HG03039 (cell line): Measurements from ENCODE around the gene KIF4B.
"Not testable (repeated sequence)": the region's sequence is repeated elsewhere in the genome, so short reads cannot be mapped to it uniquely, and the experiment has no call there.

Experiments
- ATAC-seq: cut with Tn5 transposase; IDR thresholded peaks from one replicate; pipeline ENCODE4 v1.9.1; 2021; ENCODE audit warnings: mild to moderate bottlenecking, moderate library complexity; ENCODE audit not compliant: unreplicated experiment

KIF4B gene

DNA sequence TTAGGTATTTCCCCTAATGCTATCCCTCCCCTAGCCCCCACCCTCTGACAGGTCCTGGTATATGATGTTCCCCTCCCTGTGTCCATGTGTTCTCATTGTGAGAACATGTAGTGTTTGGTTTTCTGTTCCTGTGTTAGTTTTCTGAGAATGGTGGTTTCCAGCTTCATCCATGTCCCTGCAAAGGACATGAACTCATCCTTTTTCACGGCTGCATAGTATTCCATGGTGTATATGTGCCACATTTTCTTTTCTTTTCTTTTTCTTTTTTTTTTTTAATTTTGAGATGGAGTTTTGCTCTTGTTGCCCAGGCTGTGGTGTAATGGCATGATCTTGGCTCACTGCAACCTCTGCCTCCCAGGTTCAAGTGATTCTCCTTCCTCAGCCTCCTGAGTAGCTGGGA is 7.3 kb upstream of the KIF4B start:
- not testable (repeated sequence) for ATAC-seq

DNA sequence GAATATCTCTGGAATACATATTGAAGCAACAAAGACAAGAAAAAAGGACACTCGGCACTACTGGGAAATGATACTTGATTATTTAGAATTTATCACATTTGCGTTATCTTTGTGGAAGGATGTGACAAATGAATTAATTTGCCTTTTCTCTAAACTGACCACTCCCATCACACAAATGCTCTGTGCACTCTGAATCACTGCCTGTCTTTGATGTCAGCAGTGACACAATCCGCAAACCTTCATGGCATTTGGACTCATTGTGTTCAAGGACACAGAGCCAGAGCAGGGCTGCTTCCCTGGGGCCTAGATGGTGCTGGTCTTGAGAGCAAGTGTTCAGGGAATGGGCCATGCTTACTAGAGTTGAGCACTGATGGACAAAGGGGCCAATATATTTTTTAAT is 4.9 kb upstream of the KIF4B start:
- no peak for ATAC-seq

DNA sequence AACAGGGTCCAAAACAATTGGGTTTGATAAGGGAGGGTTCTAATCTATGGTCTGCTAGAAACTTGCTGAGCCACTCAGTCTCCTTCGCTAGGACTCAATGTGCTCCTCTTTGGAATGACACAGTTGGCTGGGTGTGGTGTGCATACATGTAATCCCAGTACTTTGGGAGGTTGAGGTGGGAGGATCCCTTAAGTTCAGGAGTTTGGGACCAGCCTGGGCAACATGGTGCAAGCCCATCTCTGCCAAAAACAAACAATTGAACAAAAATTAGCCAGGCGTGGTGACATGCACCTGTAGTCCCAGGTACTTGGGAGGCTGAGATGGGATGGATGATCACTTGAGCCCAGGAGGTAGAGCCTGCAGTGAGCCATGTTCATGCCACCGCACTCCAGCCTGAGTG is 2.7 kb upstream of the KIF4B start:
- no peak for ATAC-seq

DNA sequence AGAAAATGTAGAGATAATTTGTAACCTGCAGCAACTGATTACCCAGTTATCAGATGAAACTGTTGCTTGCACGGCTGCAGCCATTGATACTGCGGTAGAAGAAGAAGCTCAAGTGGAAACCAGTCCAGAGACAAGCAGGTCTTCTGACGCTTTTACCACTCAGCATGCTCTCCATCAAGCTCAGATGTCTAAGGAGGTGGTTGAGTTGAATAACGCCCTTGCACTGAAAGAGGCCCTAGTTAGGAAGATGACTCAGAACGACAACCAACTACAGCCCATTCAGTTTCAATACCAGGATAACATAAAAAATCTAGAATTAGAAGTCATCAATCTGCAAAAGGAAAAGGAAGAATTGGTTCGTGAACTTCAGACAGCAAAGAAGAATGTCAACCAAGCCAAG is 1.7 kb downstream of the KIF4B start:
- no peak for ATAC-seq

DNA sequence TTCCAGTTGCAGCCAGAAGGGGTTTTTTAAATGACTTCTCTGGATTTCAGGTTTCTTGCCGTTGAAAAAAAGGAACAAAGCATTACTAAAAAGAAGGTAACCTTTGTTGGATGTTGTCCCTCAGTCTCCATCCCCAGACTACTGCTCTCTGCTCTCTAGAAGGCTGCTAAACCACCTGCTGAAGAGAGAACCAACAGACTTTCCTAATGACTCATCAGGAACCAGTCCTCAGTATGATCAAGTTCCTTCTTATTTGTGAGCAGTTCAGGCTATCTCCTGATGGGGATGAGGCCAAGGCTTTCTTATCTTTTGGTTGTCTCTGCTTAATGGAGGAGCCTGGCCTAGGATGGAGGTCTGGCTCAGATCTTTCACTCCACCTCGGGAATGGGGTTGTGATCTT is 4.1 kb downstream of the KIF4B start:
- peak; percentile 99 for ATAC-seq

DNA sequence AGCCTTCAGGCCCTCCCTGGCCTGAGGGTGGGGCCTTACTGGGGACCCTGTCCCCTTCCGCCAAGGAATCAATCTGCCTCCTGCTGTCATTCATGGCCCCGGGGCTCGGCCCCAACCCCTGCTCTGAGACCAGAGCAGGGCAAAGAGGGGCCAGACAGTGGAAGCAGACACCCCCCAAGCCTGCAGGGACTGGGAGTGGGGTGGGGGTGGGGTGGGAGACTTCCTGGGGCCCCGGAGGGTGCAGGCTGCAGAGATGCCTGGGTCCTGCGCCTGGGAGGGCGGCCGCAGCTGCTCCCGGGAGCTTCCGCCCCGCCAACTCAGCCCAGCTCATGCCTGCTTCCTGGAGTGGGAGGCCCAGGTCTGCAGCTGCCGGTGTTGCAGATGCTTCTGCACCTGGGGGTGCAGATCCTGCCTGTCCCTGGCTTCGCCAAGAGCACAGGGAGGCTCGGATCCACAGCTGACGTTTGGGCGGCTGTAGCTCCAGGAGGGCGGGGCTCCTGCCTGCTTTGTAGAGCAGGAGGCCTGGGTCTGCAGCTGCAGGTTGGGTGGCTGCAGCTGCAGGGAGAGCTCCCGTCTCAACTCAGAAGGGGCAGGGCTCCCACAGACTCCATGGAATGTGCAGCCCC is 6.2 kb downstream of the KIF4B start:
- ATAC-seq = no peak

DNA sequence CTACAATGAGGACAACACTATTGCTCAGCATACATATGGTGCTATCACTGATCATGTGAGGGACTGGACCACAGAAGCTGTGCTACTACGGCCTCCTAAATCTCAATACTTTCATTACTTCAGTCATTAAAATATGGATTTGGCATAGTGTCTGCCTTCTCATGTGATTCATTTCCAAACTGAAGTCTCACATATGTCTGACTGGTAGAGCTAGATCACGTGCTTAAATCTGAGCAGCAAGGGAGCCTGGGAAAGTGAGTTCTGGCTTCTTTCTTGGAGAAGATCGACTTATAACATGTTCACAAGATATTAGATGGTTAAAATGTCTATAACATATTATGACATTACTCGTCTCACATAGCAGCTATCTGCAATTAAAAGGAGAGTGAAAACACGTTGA is 8.3 kb downstream of the KIF4B start:
- ATAC-seq = no peak

DNA sequence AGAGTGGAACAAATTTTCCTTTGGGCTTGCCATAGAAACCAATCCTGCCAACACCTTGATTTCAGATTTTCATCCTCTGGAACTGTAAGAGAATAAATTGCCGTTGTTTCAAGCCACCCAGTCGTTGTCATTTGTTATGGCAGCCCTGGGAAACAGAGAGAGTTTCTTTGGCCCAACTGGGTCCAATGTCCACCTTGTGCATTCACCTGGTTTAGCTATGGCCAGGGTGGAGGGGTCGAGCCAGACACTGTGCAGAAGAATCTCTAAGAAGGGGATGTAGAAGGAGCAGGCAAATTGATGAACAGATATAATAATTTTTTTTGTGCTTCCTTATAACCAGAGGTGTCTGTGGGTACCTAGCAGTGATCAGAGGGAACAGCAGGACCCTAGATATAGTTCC is 9.8 kb downstream of the KIF4B start:
- ATAC-seq = no peak

DNA sequence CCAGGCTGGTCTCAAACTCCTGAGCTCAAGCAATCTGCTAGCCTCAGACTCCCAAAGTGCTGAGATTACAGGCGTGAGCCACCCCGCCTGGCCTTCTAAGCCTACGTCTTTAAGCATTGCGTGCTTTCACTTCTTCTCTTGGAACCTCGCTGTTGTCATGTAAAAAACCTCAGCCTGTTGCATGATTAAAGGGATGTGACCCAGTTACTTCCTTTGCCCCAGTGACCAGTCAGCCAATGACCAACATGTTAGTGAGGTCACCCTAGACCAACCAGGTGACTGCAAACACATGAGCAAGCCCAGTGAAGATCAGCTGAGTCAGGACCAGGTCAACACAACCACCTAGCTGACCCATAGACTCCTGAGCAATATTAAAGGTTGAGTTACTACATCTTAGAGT is 10.5 kb downstream of the KIF4B start:
- ATAC-seq = no peak

DNA sequence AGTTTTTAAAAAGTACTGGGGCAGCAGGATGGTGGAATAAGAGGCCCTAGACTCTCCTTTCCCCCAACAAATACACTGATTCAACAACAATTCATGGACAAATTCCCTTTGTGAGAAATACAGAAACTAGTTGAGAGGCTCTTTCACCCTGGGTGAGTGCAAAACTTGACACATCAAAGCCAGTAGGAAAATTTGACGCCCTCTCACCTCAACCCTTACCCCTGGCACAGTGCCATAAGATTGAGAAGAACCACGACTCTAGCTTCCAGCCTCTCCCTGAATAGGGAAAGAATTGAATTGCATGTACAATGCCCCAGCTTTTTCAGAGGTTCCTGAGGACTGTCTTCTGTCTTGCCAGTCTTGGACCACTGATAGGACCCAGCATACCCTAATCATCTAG is 12.3 kb downstream of the KIF4B start:
- no peak for ATAC-seq

DNA sequence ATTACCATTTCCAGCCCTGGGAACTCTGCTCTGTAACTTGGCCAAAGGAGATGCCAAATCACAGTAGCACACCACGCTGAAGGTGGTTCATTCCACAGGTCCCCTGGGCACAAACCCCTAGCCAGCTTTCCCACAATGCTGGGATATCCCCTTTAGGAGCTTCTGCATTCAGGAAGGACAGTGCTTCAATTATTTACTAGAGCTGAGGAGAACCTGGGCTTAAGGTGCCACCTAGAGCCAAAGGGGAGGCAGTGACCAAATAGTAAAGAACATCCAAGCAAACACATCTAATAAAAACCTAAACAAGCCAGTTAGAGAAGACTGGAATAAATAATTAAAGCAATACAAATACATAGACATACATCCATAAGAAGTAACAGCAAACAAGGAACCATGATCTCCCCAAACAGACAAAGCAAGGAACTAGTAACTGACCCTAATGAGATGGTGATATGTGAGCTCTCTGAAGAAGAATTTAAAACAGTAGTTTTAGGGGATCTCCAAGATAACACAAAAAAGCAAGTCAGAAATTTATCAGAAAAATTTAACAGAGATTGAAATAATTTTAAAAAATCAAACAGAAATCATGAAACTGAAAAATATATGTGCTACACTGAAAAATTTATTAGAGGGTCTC is 14.6 kb downstream of the KIF4B start:
- no peak for ATAC-seq

DNA sequence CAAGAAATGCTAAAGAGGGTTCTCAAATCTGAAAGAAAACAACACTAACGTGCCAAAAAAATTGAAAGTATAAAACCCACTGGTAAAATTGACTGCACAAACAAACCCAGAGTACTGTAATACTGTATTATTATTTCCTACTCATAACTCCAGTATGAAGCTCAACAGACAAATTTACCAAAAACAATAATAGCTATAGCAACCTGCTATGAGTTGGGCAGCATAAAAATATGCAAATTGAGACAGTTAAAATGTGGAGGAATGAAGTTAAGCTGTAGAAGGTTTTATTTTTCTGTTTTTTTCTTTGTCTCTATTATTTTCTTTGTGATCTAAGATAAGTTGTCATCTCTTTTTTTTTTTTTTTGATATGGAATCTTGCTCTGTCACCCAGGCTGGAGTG is 15.7 kb downstream of the KIF4B start:
- ATAC-seq = no peak

DNA sequence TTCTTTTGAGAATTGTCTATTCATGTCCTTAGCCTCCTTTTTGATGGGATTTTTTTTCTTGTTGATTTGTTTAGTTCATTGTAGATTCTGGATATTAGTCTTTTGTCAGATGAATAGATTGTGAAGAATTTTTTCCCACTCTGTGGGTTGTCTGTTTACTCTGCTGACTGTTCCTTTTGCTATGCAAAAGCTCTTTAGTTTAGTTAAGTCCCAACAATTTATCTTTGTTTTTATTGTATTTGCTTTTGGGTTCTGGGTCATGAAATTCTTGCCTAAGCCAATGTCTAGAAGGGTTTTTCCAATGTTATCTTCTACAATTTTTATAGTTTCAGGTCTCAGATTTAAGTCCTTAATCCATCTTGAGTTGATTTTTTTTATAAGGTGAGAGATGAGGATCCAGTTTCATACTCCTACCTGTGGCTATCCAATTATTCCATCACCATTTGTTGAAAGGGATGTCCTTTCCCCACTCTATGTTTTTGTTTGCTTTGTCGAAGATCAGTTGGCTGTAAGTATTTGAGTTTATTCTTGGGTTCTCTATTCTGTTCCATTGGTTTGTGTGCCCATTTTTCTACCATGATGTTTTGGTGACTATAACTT is 20.7 kb downstream of the KIF4B start:
- ATAC-seq = not testable (repeated sequence)

DNA sequence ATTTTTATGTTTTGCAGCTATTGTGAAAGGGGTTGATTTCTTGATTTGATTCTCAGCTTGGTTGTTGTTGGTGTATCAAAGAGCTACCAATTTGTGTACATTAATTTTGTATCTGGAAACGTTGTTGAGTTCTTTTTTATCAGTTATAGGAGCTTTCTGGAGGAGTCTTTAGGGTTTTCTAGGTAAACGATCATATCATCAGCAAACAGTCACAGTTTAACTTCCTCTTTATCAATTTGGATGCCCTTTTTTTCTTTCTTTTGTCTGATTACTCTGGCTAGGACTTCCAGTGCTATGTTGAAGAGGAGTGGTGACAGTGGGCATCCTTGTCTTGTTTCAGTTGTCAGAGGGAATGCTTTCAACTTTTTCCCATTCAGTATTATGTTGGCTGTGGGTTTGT is 21.5 kb downstream of the KIF4B start:
- not testable (repeated sequence) for ATAC-seq

DNA sequence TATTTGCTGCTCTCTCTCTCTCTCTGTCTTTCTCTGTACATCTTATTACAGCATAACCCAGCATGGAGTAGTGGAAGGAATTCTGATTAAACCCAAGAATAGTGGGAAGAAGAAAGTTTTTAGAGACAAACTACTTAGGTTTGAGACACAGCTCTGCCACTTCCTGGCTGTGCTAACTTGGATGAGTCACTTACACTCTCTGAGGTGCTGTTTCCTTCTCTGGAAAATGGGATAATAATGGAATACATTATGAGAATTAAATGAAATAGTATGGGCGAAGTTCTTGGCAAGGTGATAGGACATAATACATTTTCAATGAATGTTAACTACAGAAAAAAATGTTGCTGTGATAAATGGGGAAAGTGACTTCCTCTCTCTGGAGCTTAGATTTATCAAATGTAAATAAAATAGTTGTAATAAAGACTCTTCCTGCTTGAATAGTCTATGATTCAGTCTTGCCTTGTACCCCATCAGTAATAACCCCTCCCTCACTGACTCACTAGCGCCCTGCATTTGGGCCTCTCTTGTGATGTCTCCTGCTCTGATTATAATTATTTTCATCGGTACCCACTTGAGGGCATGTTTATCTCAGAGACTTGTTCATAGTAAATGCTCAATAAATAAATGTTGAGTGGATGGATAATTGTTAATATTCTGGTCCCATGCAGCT is 27.6 kb downstream of the KIF4B start:
- no peak for ATAC-seq

DNA sequence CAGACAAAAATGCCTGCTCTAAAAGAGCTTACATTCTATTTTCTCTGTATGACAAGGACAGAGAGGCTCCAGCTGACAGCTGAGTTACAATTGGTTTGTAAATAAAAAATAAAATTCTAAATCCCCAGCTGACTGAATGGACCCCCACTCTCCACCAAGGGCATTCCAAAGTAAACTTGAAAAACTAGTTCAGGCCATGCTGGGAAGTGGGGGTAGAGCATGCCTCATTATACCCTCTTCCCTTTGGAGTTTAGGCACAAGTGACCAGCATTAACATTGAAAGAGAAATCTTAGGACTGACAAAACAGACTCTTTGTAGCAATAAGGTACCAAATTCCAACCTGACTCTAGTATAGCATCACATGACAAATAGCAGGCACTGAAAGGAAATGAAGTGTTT is 31.0 kb downstream of the KIF4B start:
- ATAC-seq = no peak

DNA sequence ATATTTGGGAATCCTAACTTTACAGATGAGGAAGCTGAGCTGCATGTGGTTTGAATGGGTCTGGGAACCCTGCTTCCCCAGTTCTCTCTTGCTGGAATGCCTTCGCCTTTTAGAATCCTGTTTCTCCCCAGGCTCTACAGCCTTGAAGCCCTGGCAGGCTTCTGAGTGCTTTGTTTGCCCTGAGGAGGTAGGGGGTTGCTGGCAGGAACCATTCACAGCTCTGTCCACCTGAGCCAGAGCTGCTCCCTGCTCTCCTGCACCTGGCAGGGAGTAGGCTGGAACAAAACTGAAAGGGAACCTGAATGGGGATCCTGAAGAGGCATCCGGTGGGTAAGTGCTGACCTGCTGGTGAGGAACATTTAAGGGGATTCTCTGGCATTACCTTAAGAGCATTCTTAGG is 33.0 kb downstream of the KIF4B start:
- ATAC-seq = no peak

DNA sequence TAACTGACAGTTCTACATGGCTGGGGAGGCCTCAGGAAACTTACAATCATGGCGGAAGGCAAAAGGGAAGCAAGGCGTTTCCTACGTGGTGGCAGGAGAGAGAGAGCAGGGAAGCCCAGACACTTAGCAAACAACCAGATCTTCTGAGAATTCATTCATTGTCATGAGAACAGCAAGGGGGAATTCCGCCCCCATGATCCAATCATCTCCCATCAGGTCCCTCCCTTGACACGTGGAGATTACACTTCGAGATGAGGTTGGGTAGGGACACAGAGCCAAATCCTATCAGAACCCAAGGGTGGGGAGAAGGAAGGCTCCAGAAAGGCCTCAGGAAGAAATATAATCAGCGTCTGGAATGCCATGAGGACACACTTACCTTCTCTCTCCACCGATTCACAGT is 34.3 kb downstream of the KIF4B start:
- no peak for ATAC-seq

DNA sequence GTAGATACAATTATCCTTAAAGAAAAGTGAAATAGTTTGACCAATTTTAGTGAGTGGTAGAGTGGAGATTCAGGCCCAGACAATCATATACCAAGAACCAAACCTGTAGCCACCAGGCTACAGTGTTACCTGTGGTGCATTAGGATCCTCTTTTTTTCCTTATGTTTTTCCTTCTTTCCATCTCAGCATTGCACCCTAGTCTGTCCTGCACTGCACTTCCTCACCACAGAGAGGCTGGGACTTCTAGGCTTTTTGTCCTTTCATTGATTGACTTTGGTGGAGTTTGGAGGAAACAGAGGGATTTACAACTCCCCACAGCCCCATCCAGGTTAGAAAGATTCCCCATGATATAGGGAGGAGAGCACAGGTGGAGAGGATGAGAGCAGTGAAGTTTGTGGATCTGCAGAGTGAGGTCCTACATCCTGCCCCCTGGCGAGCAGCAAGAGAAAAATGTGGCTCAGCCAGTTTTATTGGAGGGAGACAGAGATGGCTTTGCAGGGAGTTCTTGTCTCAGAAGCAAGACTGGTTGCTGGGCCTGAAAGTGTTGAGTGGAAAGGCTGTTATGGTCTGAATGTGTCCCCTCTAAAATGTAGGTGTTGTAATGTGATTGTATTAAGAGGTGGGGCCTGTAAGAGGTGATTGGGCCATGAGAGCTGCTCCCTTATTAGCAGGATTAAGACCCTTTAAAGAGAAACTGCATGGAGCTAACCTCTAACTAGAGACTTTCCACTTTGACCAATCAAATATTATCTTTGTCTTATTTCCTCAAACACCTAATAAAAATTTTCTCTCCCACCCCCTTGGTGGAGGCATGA is 36.2 kb downstream of the KIF4B start:
- no peak for ATAC-seq

DNA sequence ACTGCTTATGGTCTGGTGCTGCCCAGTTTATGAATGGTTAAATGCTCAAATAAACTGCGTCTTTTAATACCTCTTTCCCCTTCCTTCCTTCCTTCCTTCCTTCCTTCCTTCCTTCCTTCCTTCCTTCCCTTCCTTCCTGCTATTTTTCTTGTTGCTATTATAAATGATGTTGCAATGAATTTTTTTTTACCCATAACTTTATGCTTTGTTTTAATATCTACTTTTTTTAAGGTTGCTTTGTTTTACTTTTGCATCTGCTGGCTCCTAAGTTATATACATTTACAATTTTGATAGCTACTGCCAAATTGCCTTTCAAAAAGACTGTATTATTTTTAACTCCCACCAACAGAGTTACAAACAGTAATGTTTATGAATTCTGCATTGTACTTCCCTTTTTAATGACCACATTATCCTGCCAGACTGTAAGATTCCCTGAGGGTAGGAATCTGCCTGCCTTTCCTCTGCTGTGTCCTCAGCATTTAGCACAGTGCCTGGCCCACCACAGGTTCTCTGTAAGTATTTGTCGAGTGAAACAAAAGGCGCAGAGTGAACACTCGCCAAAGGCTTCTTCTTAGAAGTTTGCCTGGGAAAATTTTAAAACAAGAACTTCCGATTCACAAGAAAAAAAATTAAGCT is 36.9 kb downstream of the KIF4B start:
- ATAC-seq = no peak

DNA sequence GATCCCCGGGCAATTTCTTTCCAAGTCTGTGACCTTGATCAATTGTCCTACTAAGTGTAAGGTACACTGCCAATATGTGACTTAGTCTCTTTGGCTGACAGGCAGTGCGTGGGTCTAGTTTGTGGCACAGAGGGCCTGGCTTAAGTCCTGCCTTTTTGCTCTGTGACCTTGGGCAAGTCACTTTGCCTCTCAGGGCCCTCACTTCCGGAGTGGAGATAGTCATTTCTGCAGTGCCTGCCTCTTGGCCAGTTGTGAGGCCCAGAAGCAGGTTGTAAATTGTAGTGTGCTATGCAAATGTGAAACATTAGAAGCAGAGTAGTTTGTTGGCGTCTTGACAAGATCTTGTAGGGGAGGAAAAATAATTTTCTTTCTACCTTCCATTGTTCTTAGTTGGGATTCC is 39.0 kb downstream of the KIF4B start:
- ATAC-seq = no peak
